ENCODE data around the gene SLC17A1. TPM values are rescaled to one million over a fixed set of nuclear protein-coding genes. Genes with fewer than 3 reads are reported as not detected.

Gene SLC17A1
- total RNA-seq, 1 donor from 2014 or later = not detected

GRCh38 chr6:25832307-25832662, 433 bp upstream of the SLC17A1 start:
- TF ChIP-seq, protein P1, sequence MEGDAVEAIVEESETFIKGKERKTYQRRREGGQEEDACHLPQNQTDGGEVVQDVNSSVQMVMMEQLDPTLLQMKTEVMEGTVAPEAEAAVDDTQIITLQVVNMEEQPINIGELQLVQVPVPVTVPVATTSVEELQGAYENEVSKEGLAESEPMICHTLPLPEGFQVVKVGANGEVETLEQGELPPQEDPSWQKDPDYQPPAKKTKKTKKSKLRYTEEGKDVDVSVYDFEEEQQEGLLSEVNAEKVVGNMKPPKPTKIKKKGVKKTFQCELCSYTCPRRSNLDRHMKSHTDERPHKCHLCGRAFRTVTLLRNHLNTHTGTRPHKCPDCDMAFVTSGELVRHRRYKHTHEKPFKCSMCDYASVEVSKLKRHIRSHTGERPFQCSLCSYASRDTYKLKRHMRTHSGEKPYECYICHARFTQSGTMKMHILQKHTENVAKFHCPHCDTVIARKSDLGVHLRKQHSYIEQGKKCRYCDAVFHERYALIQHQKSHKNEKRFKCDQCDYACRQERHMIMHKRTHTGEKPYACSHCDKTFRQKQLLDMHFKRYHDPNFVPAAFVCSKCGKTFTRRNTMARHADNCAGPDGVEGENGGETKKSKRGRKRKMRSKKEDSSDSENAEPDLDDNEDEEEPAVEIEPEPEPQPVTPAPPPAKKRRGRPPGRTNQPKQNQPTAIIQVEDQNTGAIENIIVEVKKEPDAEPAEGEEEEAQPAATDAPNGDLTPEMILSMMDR (IDR thresholded peaks at IDR 0.05) = no peak
- no peaks in the 10 kb centered on the region for H3K9me3 ChIP-seq
- no peak overlapping the region for H3K27ac ChIP-seq
- H3K4me1 ChIP-seq = peaks cover 0 to 9% of the 10 kb centered on the region in 2 donors
- H3K36me3 ChIP-seq = no peaks in the 10 kb centered on the region
- DNase-seq (ENCODE audit: low spot score in 2 of 2) = no peak
- intact Hi-C loops (cut with DNase I) = no loop called here
- H3K4me3 ChIP-seq = no peak overlapping the region
- no peaks in the 10 kb centered on the region for H3K27me3 ChIP-seq

- Histone ChIP-seq H3K27me3 (no peaks in the 10 kb centered on the region), H3K27ac (no peak overlapping the region), H3K4me1 (peaks cover 0 to 6% of the 10 kb centered on the region in 2 donors), H3K36me3 (no peaks in the 10 kb centered on the region), H3K9me3 (no peaks in the 10 kb centered on the region), H3K4me3 (no peak overlapping the region)
- TF ChIP-seq, protein P1 (IDR thresholded peaks at IDR 0.05) = no peak
- intact Hi-C loops (cut with DNase I) = no loop called here
- no peak for DNase-seq (ENCODE audit: low spot score in 2 of 2)
These were observed 1.4 kb downstream of the SLC17A1 start for GRCh38 chr6:25830458-25830857.

DNA sequence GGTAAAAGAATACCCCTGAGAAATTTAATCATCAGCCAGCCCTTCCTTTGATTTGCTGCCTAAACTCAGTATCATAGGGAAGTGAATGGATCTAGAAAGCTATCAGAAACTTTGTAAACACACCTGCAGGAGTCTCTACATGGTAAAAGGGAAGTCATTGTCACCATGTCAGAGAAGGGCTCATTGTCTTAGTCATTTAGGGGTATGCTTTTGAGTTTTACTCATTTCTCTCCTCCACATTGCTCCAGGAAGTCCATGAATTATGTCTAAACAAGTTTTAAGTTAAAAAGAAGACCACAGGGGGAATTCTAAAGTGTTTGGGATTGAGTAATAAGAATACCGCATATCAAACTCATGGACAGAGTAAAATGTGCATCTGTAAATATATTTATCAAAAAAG, 2.5 kb downstream of the SLC17A1 start:
- H3K36me3 ChIP-seq = no peaks in the 10 kb centered on the region
- H3K27me3 ChIP-seq = no peaks in the 10 kb centered on the region
- no peaks in the 10 kb centered on the region for H3K9me3 ChIP-seq
- TF ChIP-seq, protein P1 (IDR thresholded peaks at IDR 0.05) = no peak
- H3K27ac ChIP-seq = no peak overlapping the region
- intact Hi-C loops (cut with DNase I) = no loop called here
- no peak overlapping the region for H3K4me3 ChIP-seq
- H3K4me1 ChIP-seq = no peaks in the 10 kb centered on the region
- no peak for DNase-seq (ENCODE audit: low spot score in 2 of 2)

DNA sequence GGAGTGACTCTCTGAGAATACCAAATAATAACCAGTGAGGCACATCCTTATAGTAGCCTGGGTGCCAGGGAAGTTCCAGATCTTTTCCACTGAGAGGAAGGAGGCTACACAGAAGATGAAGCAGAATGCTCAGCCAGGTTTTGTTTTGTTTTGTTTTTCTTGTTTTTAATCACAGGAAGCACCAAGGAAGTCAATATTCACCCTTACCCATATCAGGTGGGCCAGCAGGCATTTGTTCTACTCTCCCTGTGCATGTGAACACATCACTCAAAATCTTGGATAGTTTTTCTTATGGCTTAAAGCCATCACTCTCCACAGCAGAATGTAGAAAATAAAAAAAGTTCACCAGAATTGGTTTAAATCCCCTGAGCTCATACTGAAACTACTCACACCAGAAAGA, 10.5 kb downstream of the SLC17A1 start:
- Histone ChIP-seq H3K9me3 (no peaks in the 10 kb centered on the region), H3K27ac (no peak overlapping the region), H3K4me3 (no peak overlapping the region), H3K27me3 (no peaks in the 10 kb centered on the region), H3K4me1 (no peaks in the 10 kb centered on the region), H3K36me3 (no peaks in the 10 kb centered on the region)
- TF ChIP-seq, protein P1 (IDR thresholded peaks at IDR 0.05) = no peak
- DNase-seq (ENCODE audit: low spot score in 2 of 2) = no peak
- intact Hi-C loops (cut with DNase I) = no loop called here

GRCh38 chr6:25816252-25816651, 15.6 kb downstream of the SLC17A1 start:
- Histone ChIP-seq H3K4me1 (no peaks in the 10 kb centered on the region), H3K9me3 (peaks cover 0 to 4% of the 10 kb centered on the region in 2 donors), H3K4me3 (no peak overlapping the region), H3K36me3 (no peaks in the 10 kb centered on the region), H3K27me3 (no peaks in the 10 kb centered on the region), H3K27ac (no peak overlapping the region)
- DNase-seq (ENCODE audit: low spot score in 2 of 2) = no peak
- TF ChIP-seq, protein P1 (IDR thresholded peaks at IDR 0.05) = no peak
- intact Hi-C loops (cut with DNase I) = no loop called here

DNA sequence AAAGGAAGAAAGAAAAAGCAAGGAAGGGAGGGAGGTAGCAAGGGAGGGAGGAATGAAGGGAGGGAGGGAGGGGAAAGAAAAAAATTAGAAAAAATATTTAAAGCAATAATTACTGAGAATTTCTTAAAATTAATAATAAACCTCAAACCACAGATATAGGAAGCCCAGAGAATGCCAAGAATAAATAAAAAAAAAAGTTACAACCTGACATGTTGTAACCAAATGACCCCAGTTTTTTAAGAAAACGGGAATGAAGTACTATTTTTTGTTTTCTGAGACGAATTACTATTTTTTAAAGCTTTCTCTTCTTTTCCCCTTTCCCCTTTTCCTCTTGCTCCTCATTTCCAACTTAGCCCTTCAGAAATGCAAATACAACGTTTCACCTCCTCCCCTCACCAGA, 16.7 kb downstream of the SLC17A1 start:
- Histone ChIP-seq H3K36me3 (no peaks in the 10 kb centered on the region), H3K9me3 (peaks cover 0 to 4% of the 10 kb centered on the region in 2 donors), H3K4me3 (no peak overlapping the region), H3K27me3 (no peaks in the 10 kb centered on the region), H3K4me1 (no peaks in the 10 kb centered on the region), H3K27ac (no peak overlapping the region)
- intact Hi-C loops (cut with DNase I) = no loop called here
- no peak for DNase-seq (ENCODE audit: low spot score in 2 of 2)
- TF ChIP-seq, protein P1 (IDR thresholded peaks at IDR 0.05) = no peak

All from ascending aorta (tissue), 2 donors.